Keratinocyte (primary cell): ENCODE data around the gene PRPF38A.

Source experiments
- EZH2 ChIP-seq: IDR thresholded peaks from one replicate; pipeline ENCODE4 v1.6.1; 2012; ENCODE audit warnings: inconsistent platforms, mild to moderate bottlenecking, low read length, moderate library complexity
- TF ChIP-seq, protein P1 (sequence below), 3 experiments: IDR thresholded peaks in 1 of 3; conservative IDR thresholded peaks in 1 of 3; optimal IDR thresholded peaks in 1 of 3; 2 replicates in 2 of 3; 3 replicates in 1 of 3; pipeline versions ENCODE3 to v1.5.1; 2011; ENCODE audit warnings: low read length in 3 of 3, mild to moderate bottlenecking in 3 of 3, moderate library complexity in 2 of 3, control low read depth in 1 of 3, inconsistent platforms in 1 of 3; ENCODE audit not compliant: insufficient read depth in 2 of 3; ENCODE audit errors: extremely low read depth in 1 of 3

DNA sequence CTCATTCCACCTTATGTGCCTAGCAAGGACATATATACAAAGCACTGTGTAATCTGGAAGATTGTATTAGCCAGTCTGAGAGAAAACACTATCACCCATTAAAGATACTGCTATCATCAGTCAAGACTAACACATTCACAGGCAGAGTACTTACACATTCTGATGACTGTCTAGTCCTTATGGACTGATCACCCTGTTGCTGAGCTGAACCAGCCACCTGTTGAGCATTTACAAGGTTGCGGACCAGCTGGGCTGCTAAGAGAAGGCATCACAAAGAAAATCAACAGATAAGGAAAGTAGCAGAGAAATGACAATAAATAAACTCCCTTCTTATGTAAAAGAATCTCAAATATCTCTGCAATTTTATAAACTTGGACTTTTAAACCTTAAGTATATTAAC lies 30.8 kb downstream of the PRPF38A start:
- TF ChIP-seq EZH2, result no peak
- TF ChIP-seq, protein P1, sequence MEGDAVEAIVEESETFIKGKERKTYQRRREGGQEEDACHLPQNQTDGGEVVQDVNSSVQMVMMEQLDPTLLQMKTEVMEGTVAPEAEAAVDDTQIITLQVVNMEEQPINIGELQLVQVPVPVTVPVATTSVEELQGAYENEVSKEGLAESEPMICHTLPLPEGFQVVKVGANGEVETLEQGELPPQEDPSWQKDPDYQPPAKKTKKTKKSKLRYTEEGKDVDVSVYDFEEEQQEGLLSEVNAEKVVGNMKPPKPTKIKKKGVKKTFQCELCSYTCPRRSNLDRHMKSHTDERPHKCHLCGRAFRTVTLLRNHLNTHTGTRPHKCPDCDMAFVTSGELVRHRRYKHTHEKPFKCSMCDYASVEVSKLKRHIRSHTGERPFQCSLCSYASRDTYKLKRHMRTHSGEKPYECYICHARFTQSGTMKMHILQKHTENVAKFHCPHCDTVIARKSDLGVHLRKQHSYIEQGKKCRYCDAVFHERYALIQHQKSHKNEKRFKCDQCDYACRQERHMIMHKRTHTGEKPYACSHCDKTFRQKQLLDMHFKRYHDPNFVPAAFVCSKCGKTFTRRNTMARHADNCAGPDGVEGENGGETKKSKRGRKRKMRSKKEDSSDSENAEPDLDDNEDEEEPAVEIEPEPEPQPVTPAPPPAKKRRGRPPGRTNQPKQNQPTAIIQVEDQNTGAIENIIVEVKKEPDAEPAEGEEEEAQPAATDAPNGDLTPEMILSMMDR (optimal IDR thresholded peaks at IDR 0.05 in 1 of 3, IDR thresholded peaks at IDR 0.05 in 1 of 3, conservative IDR thresholded peaks at IDR 0.05 in 1 of 3; ENCODE audit: extremely low read depth in 1 of 3, insufficient read depth in 2 of 3, low read length in 3 of 3), result no peak
